Peyer's patch (tissue), 4 donors: ENCODE data around the gene MXRA8. TPM values are rescaled to one million over a fixed set of nuclear protein-coding genes. Genes with fewer than 3 reads are reported as not detected.

Experiments used
- DNase-seq, 3 donors: peaks; one replicate each; pipeline ENCODE4 v3.0.0-alpha.2; 2017 to 2019
- H3K27ac ChIP-seq, 4 donors: fragments of 200-600 bp; sonication (generic); one replicate each; pipeline ENCODE4 v1.5.1; 2016 to 2019
- H3K27me3 ChIP-seq, 2 donors: fragments of 200-600 bp; sonication (generic); one replicate each; pipeline ENCODE4 v1.5.1; 2019
- H3K36me3 ChIP-seq, 3 donors: fragments of 200-600 bp; sonication (generic); one replicate each; pipeline ENCODE4 v1.5.1; 2016 to 2019
- H3K4me1 ChIP-seq, 4 donors: fragments of 200-600 bp; sonication (generic); one replicate each; pipeline ENCODE4 v1.5.1; 2016 to 2019
- H3K4me3 ChIP-seq, 4 donors: fragments of 200-600 bp; sonication (generic); 1 replicate in 3 of 4; 2 replicates in 1 of 4; pipeline ENCODE4 v1.5.1; 2016 to 2019; ENCODE audit warnings: mild to moderate bottlenecking in 1 of 4
- H3K9me3 ChIP-seq, 4 donors: fragments of 200-600 bp; sonication (generic); one replicate each; pipeline ENCODE4 v1.5.1; 2016 to 2019; ENCODE audit warnings: mild to moderate bottlenecking in 1 of 4
- POLR2A ChIP-seq, 2 donors: fragments of 450-650 bp; IDR thresholded peaks; one replicate each; pipeline ENCODE4 v1.5.1; 2017; ENCODE audit warnings: antibody characterized with exemption in 2 of 2, mild to moderate bottlenecking in 2 of 2, moderate library complexity in 2 of 2
- total RNA-seq, 4 donors: library from RNA; depleted of rRNA; stranded (reverse); fragments of >200 nt; gene quantifications; one replicate each; pipeline ENCODE4 v1.1.0, GENCODE V29; 2016
- TF ChIP-seq, protein P1 (sequence below), 6 experiments: fragments of 450-650 bp in 4 of 6; fragments of 200-600 bp in 2 of 6; sonication (generic) in 1 of 6; IDR thresholded peaks; one replicate each; pipeline ENCODE4 v1.5.1; 2017 to 2019; ENCODE audit warnings: antibody characterized with exemption in 6 of 6, mild to moderate bottlenecking in 3 of 6, moderate library complexity in 1 of 6

Gene MXRA8
- total RNA-seq, 4 donors from 2014 or later: 11.7 to 56.1 (median 35.6) TPM

DNA sequence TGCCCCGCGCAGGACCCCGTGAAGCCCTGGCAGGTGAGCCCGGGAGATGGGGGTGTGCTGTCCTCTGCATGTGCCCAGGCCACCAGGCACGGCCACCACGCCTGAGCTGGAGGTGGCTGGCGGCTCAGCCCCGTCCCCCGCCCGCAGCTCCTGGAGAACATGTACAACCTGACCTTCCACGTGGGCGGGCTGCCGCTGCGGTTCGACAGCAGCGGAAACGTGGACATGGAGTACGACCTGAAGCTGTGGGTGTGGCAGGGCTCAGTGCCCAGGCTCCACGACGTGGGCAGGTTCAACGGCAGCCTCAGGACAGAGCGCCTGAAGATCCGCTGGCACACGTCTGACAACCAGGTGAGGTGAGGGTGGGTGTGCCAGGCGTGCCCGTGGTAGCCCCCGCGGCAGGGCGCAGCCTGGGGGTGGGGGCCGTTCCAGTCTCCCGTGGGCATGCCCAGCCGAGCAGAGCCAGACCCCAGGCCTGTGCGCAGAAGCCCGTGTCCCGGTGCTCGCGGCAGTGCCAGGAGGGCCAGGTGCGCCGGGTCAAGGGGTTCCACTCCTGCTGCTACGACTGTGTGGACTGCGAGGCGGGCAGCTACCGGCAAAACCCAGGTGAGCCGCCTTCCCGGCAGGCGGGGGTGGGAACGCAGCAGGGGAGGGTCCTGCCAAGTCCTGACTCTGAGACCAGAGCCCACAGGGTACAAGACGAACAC lies 25.4 kb downstream of the MXRA8 start:
- no peak for TF ChIP-seq POLR2A (IDR thresholded peaks at IDR 0.05)
- TF ChIP-seq, protein P1, sequence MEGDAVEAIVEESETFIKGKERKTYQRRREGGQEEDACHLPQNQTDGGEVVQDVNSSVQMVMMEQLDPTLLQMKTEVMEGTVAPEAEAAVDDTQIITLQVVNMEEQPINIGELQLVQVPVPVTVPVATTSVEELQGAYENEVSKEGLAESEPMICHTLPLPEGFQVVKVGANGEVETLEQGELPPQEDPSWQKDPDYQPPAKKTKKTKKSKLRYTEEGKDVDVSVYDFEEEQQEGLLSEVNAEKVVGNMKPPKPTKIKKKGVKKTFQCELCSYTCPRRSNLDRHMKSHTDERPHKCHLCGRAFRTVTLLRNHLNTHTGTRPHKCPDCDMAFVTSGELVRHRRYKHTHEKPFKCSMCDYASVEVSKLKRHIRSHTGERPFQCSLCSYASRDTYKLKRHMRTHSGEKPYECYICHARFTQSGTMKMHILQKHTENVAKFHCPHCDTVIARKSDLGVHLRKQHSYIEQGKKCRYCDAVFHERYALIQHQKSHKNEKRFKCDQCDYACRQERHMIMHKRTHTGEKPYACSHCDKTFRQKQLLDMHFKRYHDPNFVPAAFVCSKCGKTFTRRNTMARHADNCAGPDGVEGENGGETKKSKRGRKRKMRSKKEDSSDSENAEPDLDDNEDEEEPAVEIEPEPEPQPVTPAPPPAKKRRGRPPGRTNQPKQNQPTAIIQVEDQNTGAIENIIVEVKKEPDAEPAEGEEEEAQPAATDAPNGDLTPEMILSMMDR (IDR thresholded peaks at IDR 0.05): no peak
- Histone ChIP-seq H3K9me3 (no peaks in the 10 kb centered on the region), H3K36me3 (peaks cover 0 to 32% (median 0%) of the 10 kb centered on the region in 3 donors), H3K4me1 (peaks cover 0 to 11% (median 6%) of the 10 kb centered on the region in 4 donors), H3K27ac (no peak overlapping the region), H3K27me3 (no peaks in the 10 kb centered on the region), H3K4me3 (no peak overlapping the region)
- peak in 2 of 3 donors; percentile 80 for DNase-seq

DNA sequence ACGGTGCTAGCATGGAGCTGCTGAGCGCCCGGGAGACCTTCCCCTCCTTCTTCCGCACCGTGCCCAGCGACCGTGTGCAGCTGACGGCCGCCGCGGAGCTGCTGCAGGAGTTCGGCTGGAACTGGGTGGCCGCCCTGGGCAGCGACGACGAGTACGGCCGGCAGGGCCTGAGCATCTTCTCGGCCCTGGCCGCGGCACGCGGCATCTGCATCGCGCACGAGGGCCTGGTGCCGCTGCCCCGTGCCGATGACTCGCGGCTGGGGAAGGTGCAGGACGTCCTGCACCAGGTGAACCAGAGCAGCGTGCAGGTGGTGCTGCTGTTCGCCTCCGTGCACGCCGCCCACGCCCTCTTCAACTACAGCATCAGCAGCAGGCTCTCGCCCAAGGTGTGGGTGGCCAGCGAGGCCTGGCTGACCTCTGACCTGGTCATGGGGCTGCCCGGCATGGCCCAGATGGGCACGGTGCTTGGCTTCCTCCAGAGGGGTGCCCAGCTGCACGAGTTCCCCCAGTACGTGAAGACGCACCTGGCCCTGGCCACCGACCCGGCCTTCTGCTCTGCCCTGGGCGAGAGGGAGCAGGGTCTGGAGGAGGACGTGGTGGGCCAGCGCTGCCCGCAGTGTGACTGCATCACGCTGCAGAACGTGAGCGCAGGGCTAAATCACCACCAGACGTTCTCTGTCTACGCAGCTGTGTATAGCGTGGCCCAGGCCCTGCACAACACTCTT lies 26.2 kb downstream of the MXRA8 start:
- TF ChIP-seq POLR2A (IDR thresholded peaks at IDR 0.05): no peak
- TF ChIP-seq, protein P1 (IDR thresholded peaks at IDR 0.05): no peak
- Histone ChIP-seq H3K4me1 (peaks cover 0 to 11% (median 6%) of the 10 kb centered on the region in 4 donors), H3K27ac (no peak overlapping the region), H3K4me3 (no peak overlapping the region), H3K36me3 (peaks cover 0 to 35% (median 0%) of the 10 kb centered on the region in 3 donors), H3K9me3 (no peaks in the 10 kb centered on the region), H3K27me3 (no peaks in the 10 kb centered on the region)
- no peak for DNase-seq

DNA sequence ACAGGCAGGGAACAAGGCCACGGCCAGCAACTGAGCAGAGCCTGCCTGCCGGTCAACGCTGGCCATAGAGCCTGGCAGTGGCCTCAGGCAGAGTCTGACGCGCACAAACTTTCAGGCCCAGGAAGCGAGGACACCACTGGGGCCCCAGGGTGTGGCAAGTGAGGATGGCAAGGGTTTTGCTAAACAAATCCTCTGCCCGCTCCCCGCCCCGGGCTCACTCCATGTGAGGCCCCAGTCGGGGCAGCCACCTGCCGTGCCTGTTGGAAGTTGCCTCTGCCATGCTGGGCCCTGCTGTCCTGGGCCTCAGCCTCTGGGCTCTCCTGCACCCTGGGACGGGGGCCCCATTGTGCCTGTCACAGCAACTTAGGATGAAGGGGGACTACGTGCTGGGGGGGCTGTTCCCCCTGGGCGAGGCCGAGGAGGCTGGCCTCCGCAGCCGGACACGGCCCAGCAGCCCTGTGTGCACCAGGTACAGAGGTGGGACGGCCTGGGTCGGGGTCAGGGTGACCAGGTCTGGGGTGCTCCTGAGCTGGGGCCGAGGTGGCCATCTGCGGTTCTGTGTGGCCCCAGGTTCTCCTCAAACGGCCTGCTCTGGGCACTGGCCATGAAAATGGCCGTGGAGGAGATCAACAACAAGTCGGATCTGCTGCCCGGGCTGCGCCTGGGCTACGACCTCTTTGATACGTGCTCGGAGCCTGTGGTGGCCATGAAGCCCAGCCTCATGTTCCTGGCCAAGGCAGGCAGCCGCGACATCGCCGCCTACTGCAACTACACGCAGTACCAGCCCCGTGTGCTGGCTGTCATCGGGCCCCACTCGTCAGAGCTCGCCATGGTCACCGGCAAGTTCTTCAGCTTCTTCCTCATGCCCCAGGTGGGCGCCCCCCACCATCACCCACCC lies 27.0 kb downstream of the MXRA8 start, which contains the start of gene TAS1R3:
TSS of gene TAS1R3 (plus strand) at position 213 of the 898 bp plus-strand sequence. CDS start at position 279, 66 bp downstream.
- TF ChIP-seq, protein P1 (IDR thresholded peaks at IDR 0.05): no peak
- no peak for TF ChIP-seq POLR2A (IDR thresholded peaks at IDR 0.05)
- Histone ChIP-seq H3K9me3 (no peaks in the 10 kb centered on the region), H3K36me3 (peaks cover 0 to 33% (median 0%) of the 10 kb centered on the region in 3 donors), H3K27ac (peak within 1 kb of the TSS in 3 of 4 donors; percentile 52 to 71 (median 61)), H3K4me1 (peaks cover 0 to 17% (median 7%) of the 10 kb centered on the region in 4 donors), H3K27me3 (no peaks in the 10 kb centered on the region), H3K4me3 (peak within 1 kb of the TSS in 1 of 4 donors; percentile 20)
- DNase-seq: peak in 2 of 3 donors; percentile 60 to 77

DNA sequence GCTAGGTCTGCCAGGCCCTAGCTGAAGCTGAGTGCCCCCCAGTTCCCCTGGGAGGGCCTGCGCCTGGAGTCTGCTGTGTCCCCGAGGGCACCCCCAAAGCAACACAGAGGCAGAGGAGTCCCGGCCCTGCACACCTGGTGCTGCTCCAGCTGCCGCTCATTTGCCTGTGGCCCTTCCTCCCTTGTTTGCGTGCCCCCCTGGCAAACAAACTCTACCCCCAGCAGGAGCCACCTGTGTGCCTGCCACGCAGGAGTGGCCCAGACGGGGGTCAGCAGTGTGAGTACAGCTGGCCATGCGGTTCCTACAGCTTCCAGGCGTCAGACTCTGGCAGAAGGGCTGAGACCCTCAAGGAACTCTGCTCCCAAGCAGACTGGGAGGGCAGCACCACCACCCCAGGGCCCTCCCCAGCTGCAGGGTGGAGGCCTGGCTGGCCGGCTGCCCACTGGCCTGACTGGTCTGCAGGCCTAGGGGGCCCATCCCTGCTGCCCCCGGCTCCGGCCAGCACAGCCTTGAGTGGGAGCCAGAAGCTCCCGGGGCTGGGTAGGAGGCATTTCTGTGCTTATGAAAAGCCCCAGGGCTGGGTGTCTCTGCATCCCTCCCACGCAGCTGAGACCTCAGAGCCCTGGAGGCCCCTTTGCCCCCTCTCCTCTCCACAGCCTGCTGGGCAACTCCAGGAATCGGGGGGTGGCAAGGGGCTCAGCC lies 27.8 kb downstream of the MXRA8 start:
- Histone ChIP-seq H3K27ac (peak overlapping the region in 3 of 4 donors; percentile 52 to 71 (median 61)), H3K4me1 (peaks cover 5 to 25% (median 12%) of the 10 kb centered on the region in 4 donors), H3K36me3 (peaks cover 0 to 29% (median 0%) of the 10 kb centered on the region in 3 donors)

More for the DNA sequence above, 27.8 kb downstream of the MXRA8 start:
- H3K4me3 ChIP-seq: peak overlapping the region in 1 of 4 donors; percentile 20
- H3K9me3 ChIP-seq: no peaks in the 10 kb centered on the region
- TF ChIP-seq, protein P1 (IDR thresholded peaks at IDR 0.05): no peak
- TF ChIP-seq POLR2A (IDR thresholded peaks at IDR 0.05): no peak
- peak in 2 of 3 donors; percentile 64 to 72 for DNase-seq
- H3K27me3 ChIP-seq: no peaks in the 10 kb centered on the region
